ENCODE results near the gene KITLG. TPM values are rescaled to one million over a fixed set of nuclear protein-coding genes. Genes with fewer than 3 reads are reported as not detected.

The KITLG gene
- total RNA-seq, 6 experiments from 2014 or later = 0.67 to 2.8 (median 1.1) TPM

- intact Hi-C loops (cut with DNase I) = no loop called here
- Histone ChIP-seq H3K9me3 (no peaks in the 10 kb centered on the region), H3K27ac (no peak overlapping the region), H3K27me3 (no peaks in the 10 kb centered on the region), H3K4me3 (no peak overlapping the region), H3K36me3 (no peaks in the 10 kb centered on the region), H3K4me1 (peaks cover 0 to 2% (median 0%) of the 10 kb centered on the region in 4 donors)
- ATAC-seq (no peak), DNase-seq (no peak)
- WGBS (ENCODE audit: insufficient coverage, low coverage, low lambda C conversion rate, missing lambda C conversion rate) = 89% methylated on average over 6 of the region's 7 CpGs
- TF ChIP-seq CTCF (IDR thresholded peaks at IDR 0.05) = no peak
- no peak for TF ChIP-seq POLR2A (IDR thresholded peaks at IDR 0.05)
Measured at GRCh38 chr12:88559199-88559598, 21.1 kb downstream of the KITLG start.

GRCh38 chr12:88558340-88558867 is 21.9 kb downstream of the KITLG start:
- no peak overlapping the region for H3K4me3 ChIP-seq
- peak in 1 of 4 donors; percentile 23 for ATAC-seq
- no peaks in the 10 kb centered on the region for H3K9me3 ChIP-seq
- intact Hi-C loops (cut with DNase I) = no loop called here
- DNase-seq = no peak
- H3K27ac ChIP-seq = no peak overlapping the region
- 40% methylated on average over 3 of the region's 3 CpGs for WGBS (ENCODE audit: insufficient coverage, low coverage, low lambda C conversion rate, missing lambda C conversion rate)
- H3K4me1 ChIP-seq = peaks cover 0 to 6% (median 0%) of the 10 kb centered on the region in 4 donors
- H3K36me3 ChIP-seq = no peaks in the 10 kb centered on the region
- H3K27me3 ChIP-seq = no peaks in the 10 kb centered on the region
- TF ChIP-seq CTCF (IDR thresholded peaks at IDR 0.05) = no peak
- no peak for TF ChIP-seq POLR2A (IDR thresholded peaks at IDR 0.05)

DNA sequence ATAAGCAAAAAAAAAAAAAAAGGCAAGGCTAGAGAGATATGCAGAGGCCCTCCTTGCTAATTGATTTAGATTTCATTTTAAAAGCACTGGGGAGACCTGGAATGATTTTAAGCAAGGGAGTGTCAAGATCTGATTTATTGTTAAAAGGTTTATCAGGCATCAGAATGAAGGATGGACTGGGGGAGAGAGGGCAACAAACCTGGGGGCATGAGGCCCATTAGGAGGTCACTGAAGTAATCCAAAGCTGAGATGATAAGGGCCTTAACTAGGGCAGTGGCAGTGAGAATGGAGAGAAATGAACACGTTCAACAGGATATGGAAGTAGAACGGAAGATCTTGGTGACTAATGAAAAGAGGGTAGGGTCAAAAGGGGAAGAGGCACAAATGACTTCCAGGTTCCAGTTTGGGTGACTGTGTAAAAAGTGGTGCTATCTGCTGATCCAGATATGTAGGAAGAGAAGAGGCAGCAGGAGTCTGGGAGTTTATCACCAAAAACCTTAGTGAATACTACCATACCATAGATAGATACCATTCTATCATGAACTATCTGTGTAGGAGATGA is 24.0 kb downstream of the KITLG start:
- DNase-seq = no peak
- intact Hi-C loops (cut with DNase I) = no loop called here
- TF ChIP-seq CTCF (IDR thresholded peaks at IDR 0.05) (no peak), POLR2A (IDR thresholded peaks at IDR 0.05) (no peak)
- Histone ChIP-seq H3K36me3 (no peaks in the 10 kb centered on the region), H3K4me3 (no peak overlapping the region), H3K4me1 (peaks cover 0 to 16% (median 2%) of the 10 kb centered on the region in 4 donors), H3K27me3 (no peaks in the 10 kb centered on the region), H3K27ac (no peak overlapping the region), H3K9me3 (no peaks in the 10 kb centered on the region)
- ATAC-seq = no peak
- WGBS (ENCODE audit: insufficient coverage, low coverage, low lambda C conversion rate, missing lambda C conversion rate) = 61% methylated on average over 2 of the region's 2 CpGs

DNA sequence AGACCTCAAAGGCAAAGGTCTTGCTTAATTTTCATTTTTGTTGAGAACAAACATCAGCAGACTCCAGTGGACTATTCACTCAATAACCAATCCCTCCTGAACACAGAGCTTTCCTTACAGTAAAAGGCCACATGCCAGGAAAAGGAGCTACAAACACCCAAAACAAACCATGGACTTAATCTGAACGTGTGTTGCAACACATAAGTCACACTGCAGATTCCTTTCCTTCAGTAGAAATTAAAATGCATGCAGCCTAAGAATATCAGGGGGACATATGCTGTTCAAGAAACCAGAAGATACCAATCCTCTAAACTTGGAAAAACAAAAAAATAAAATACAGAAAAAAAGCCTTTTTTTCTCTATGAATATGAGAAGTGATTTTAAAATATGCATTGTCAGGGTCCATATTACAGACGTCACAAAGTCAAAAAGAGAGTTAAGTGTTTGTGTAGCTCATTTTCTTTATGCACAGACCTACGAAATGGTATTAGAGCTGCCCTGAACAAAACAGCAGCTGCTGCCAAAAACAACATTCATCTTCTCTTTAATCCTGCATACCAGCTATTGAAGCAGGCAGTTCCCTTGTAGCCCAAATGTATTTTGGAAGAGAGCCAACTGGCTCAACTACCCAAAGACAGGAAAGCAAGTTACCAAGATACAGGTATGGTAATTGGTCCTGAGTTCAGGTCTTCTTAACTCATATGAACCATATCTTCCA is 26.2 kb downstream of the KITLG start:
- TF ChIP-seq CTCF (IDR thresholded peaks at IDR 0.05) = no peak
- no peak for TF ChIP-seq POLR2A (IDR thresholded peaks at IDR 0.05)
- WGBS (ENCODE audit: insufficient coverage, low coverage, low lambda C conversion rate, missing lambda C conversion rate) = 30% methylated on average over 3 of the region's 3 CpGs
- Histone ChIP-seq H3K27ac (no peak overlapping the region), H3K9me3 (no peaks in the 10 kb centered on the region), H3K4me3 (no peak overlapping the region), H3K36me3 (no peaks in the 10 kb centered on the region), H3K4me1 (peaks cover 0 to 16% (median 2%) of the 10 kb centered on the region in 4 donors), H3K27me3 (no peaks in the 10 kb centered on the region)
- peak in 3 of 4 donors; percentile 65 to 76 (median 70) for ATAC-seq
- no peak for DNase-seq
- intact Hi-C loops (cut with DNase I) = no loop called here
